Activated CD8-positive, alpha-beta T cell treated with anti-CD3 and anti-CD28 coated beads, Interleukin-2, amount 10 ng/mL, durations not matched to agents 7 days and 5 days (primary cell): ENCODE measurements around the gene SLCO4C1. TPM values are rescaled to one million over a fixed set of nuclear protein-coding genes. Genes with fewer than 3 reads are reported as not detected.

Experiments used
- ATAC-seq: fragments of 150-1000 bp; cut with Tn5 transposase; one replicate; pipeline ENCODE4 v1.10.0; 2021; ENCODE audit warnings: moderate library complexity
- CTCF ChIA-PET: fragments of 350-600 bp; sonication (Branson Sonifier 250); formaldehyde crosslinking; loops from one replicate; lab custom pipeline; 2021; ENCODE audit warnings: antibody characterized with exemption; lab: Charles Lee
- POLR2A ChIA-PET: fragments of 350-600 bp; sonication (Branson Sonifier 250); formaldehyde crosslinking; loops from one replicate; lab custom pipeline; 2021; ENCODE audit warnings: antibody characterized with exemption; lab: Charles Lee
- DNase-seq: peaks from one replicate; pipeline ENCODE4 v3.0.0-alpha.2; 2020
- H3K27ac Mint-ChIP-seq: one replicate; pipeline ENCODE4 v1.8.0; 2021; ENCODE audit warnings: mild to moderate bottlenecking, mixed read lengths
- H3K27me3 Mint-ChIP-seq: one replicate; pipeline ENCODE4 v1.8.0; 2021; ENCODE audit warnings: low read depth, mixed read lengths
- H3K36me3 Mint-ChIP-seq: one replicate; pipeline ENCODE4 v1.8.0; 2021; ENCODE audit warnings: low read depth, mixed read lengths
- H3K4me1 Mint-ChIP-seq: one replicate; pipeline ENCODE4 v1.8.0; 2021; ENCODE audit warnings: low read depth, mixed read lengths
- H3K4me3 Mint-ChIP-seq: one replicate; pipeline ENCODE4 v1.8.0; 2021; ENCODE audit warnings: mild to moderate bottlenecking, mixed read lengths
- H3K9me3 Mint-ChIP-seq: one replicate; pipeline ENCODE4 v1.8.0; 2022; ENCODE audit warnings: mixed read lengths; ENCODE audit not compliant: insufficient read depth
- total RNA-seq, 2 experiments: library from RNA; stranded (reverse); gene quantifications; one replicate each; pipeline ENCODE4 v1.2.3, GENCODE V29; 2021

The SLCO4C1 gene
- total RNA-seq, 2 experiments from 2014 or later: 0.74 to 0.76 TPM

DNA sequence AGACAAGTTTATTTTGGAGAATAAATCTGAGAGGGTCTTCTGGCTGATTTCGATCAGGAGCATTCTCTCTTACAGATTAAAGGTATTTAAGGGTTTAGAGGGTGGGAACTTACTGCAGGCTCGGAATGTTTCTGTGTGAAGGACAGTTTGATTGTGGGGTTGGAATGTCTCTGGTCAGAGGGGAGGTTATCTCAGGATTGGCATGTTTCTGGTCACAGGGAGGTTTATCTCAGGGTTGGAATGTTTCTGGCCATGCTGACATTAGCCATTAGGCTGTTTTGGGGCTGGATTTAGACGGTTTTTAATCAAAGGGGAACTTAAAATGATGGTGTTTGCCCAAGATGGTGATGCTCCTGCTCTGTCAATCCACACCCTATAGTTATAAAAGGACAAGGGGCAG, 95.2 kb downstream of the SLCO4C1 start:
- Mint-ChIP-seq H3K27ac (no peak overlapping the region), H3K9me3 (no peaks in the 10 kb centered on the region), H3K4me1 (no peaks in the 10 kb centered on the region), H3K27me3 (peaks cover 2% of the 10 kb centered on the region), H3K36me3 (no peaks in the 10 kb centered on the region), H3K4me3 (no peak overlapping the region)
- no peak for ATAC-seq
- no peak for DNase-seq
- ChIA-PET POLR2A (no interaction called here), CTCF (no interaction called here)

DNA sequence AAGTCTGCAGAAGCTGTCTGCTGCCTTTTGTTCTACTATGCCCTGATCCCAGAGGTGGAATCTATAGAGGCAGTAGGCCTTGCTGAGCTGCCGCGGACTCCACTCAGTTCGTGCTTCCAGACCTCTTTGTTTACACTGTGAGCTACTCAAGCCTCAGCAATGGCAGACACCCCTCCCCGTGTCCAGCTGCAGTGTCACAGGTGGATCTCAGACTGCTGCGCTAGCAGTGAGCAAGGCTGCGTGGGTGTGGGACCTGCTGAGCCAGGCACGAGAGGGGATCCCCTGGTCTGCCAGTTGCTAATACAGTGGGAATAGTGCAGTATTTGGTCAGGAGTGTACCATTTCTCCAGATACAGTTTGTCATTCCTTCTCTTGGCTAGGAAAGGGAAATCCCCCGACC, 99.6 kb downstream of the SLCO4C1 start:
- CTCF ChIA-PET: no interaction called here
- Mint-ChIP-seq H3K36me3 (no peaks in the 10 kb centered on the region), H3K4me3 (no peak overlapping the region), H3K4me1 (no peaks in the 10 kb centered on the region), H3K27me3 (peaks cover 2% of the 10 kb centered on the region), H3K27ac (no peak overlapping the region), H3K9me3 (no peaks in the 10 kb centered on the region)
- ATAC-seq: no peak
- POLR2A ChIA-PET: no interaction called here
- no peak for DNase-seq

Other genes starting within 250 kb of the SLCO4C1 start
- not detected for gene SLCO6A1, start 202.7 kb upstream of the SLCO4C1 start, total RNA-seq